Measurements from ENCODE around the gene SAXO1.

The SAXO1 gene

GRCh38 chr9:19023078-19023477, 9.9 kb downstream of the SAXO1 start:
- no peak for TF ChIP-seq POLR2AphosphoS5 (IDR thresholded peaks at IDR 0.05; ENCODE audit: low read depth, low read length)
- TF ChIP-seq FOXP2 (optimal IDR thresholded peaks at IDR 0.05; ENCODE audit: borderline replicate concordance, extremely low read depth, extremely low read length, insufficient read depth), result no peak
- TF ChIP-seq REST (IDR thresholded peaks at IDR 0.05; ENCODE audit: insufficient read depth in 1 of 2, low read depth in 2 of 2, low read length in 2 of 2), result no peak
- TF ChIP-seq TAF1 (IDR thresholded peaks at IDR 0.05; ENCODE audit: borderline replicate concordance, insufficient read depth, low read length), result no peak
- no peak for TF ChIP-seq SIN3A (IDR thresholded peaks at IDR 0.05; ENCODE audit: borderline replicate concordance, insufficient read depth, low read length)

- TF ChIP-seq TAF1 (IDR thresholded peaks at IDR 0.05; ENCODE audit: borderline replicate concordance, insufficient read depth, low read length), result no peak
- no peak for TF ChIP-seq FOXP2 (optimal IDR thresholded peaks at IDR 0.05; ENCODE audit: borderline replicate concordance, extremely low read depth, extremely low read length, insufficient read depth)
- no peak for TF ChIP-seq REST (IDR thresholded peaks at IDR 0.05; ENCODE audit: insufficient read depth in 1 of 2, low read depth in 2 of 2, low read length in 2 of 2)
- TF ChIP-seq POLR2AphosphoS5 (IDR thresholded peaks at IDR 0.05; ENCODE audit: low read depth, low read length), result no peak
- no peak for TF ChIP-seq SIN3A (IDR thresholded peaks at IDR 0.05; ENCODE audit: borderline replicate concordance, insufficient read depth, low read length)
Measured at GRCh38 chr9:19022206-19022605, 10.8 kb downstream of the SAXO1 start.

GRCh38 chr9:19020886-19021455, 12.0 kb downstream of the SAXO1 start:
- TF ChIP-seq TAF1 (IDR thresholded peaks at IDR 0.05; ENCODE audit: borderline replicate concordance, insufficient read depth, low read length) (no peak), FOXP2 (optimal IDR thresholded peaks at IDR 0.05; ENCODE audit: borderline replicate concordance, extremely low read depth, extremely low read length, insufficient read depth) (no peak), SIN3A (IDR thresholded peaks at IDR 0.05; ENCODE audit: borderline replicate concordance, insufficient read depth, low read length) (no peak), POLR2AphosphoS5 (IDR thresholded peaks at IDR 0.05; ENCODE audit: low read depth, low read length) (no peak), REST (IDR thresholded peaks at IDR 0.05; ENCODE audit: insufficient read depth in 1 of 2, low read depth in 2 of 2, low read length in 2 of 2) (no peak)

GRCh38 chr9:19018201-19018600, 14.8 kb downstream of the SAXO1 start:
- TF ChIP-seq FOXP2 (optimal IDR thresholded peaks at IDR 0.05; ENCODE audit: borderline replicate concordance, extremely low read depth, extremely low read length, insufficient read depth) (no peak), SIN3A (IDR thresholded peaks at IDR 0.05; ENCODE audit: borderline replicate concordance, insufficient read depth, low read length) (no peak), POLR2AphosphoS5 (IDR thresholded peaks at IDR 0.05; ENCODE audit: low read depth, low read length) (no peak), REST (IDR thresholded peaks at IDR 0.05; ENCODE audit: insufficient read depth in 1 of 2, low read depth in 2 of 2, low read length in 2 of 2) (no peak), TAF1 (IDR thresholded peaks at IDR 0.05; ENCODE audit: borderline replicate concordance, insufficient read depth, low read length) (no peak)
